ENCODE measurements around the gene ACCS.
A peak's percentile ranks its signal among the peaks of the same experiment; 100 is the strongest.

ACCS gene

GRCh38 chr11:44029977-44030911 is 35.8 kb upstream of the ACCS start:
- Mint-ChIP-seq H3K4me1 (peaks cover 34% of the 10 kb centered on the region), H3K27ac (peak overlapping the region; percentile 73), H3K4me3 (peak overlapping the region; percentile 32), H3K27me3 (ENCODE audit: low read depth, poor library complexity) (peaks cover 16% of the 10 kb centered on the region), H3K36me3 (ENCODE audit: low read depth) (no peaks in the 10 kb centered on the region), H3K9me3 (peaks cover 20% of the 10 kb centered on the region)
- DNase-seq = peak; percentile 34
- TF ChIP-seq, protein P1, sequence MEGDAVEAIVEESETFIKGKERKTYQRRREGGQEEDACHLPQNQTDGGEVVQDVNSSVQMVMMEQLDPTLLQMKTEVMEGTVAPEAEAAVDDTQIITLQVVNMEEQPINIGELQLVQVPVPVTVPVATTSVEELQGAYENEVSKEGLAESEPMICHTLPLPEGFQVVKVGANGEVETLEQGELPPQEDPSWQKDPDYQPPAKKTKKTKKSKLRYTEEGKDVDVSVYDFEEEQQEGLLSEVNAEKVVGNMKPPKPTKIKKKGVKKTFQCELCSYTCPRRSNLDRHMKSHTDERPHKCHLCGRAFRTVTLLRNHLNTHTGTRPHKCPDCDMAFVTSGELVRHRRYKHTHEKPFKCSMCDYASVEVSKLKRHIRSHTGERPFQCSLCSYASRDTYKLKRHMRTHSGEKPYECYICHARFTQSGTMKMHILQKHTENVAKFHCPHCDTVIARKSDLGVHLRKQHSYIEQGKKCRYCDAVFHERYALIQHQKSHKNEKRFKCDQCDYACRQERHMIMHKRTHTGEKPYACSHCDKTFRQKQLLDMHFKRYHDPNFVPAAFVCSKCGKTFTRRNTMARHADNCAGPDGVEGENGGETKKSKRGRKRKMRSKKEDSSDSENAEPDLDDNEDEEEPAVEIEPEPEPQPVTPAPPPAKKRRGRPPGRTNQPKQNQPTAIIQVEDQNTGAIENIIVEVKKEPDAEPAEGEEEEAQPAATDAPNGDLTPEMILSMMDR (IDR thresholded peaks at IDR 0.05) = no peak

DNA sequence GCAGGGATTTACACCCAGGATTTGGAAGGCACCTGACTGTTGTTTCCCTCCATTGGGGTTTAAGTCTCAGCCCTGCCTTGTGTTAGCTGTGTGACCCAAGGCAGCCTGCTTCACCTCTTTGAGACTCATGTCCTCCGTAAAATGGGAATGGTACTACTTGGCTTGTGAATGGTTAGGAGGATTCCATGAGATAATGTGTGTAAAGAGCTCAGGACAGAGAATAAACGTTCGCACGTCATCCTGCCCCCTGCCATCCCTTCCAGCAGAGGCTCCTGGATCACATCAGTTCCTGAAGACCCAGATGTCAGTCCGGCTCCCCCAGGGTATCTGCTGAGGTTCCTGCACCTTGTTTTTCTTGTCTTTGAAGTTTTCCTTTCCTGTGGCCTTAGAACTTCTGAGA is 35.1 kb upstream of the ACCS start:
- peaks cover 34% of the 10 kb centered on the region for H3K4me1 Mint-ChIP-seq

DNA sequence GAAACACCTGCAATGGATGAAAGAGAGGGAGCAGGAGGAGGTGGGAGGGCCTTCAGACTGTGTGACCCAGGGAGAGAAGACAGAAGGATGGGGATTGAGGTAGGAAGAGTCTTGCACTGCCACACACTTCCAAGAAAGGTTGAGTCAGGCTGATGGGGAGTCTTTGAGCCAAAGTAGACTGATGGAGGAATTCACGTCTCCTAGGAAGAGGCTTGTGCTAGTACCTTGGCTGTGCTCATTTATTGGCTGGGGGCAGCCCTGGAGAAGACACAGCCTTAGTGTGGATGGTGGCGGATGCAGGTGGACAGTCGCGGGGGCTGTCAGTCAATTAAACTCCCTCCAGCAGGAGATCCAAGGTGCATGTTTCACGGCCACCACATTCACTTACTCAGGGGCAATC is 34.5 kb upstream of the ACCS start:
- no peak overlapping the region for H3K27ac Mint-ChIP-seq
- peaks cover 9% of the 10 kb centered on the region for H3K9me3 Mint-ChIP-seq
- TF ChIP-seq, protein P1 (IDR thresholded peaks at IDR 0.05) = no peak
- peaks cover 16% of the 10 kb centered on the region for H3K27me3 Mint-ChIP-seq (ENCODE audit: low read depth, poor library complexity)
- no peak for DNase-seq
- no peaks in the 10 kb centered on the region for H3K36me3 Mint-ChIP-seq (ENCODE audit: low read depth)
- peaks cover 34% of the 10 kb centered on the region for H3K4me1 Mint-ChIP-seq
- no peak overlapping the region for H3K4me3 Mint-ChIP-seq

More for the DNA sequence above, 35.1 kb upstream of the ACCS start:
- no peak for DNase-seq
- Mint-ChIP-seq H3K9me3 (peaks cover 14% of the 10 kb centered on the region), H3K36me3 (ENCODE audit: low read depth) (no peaks in the 10 kb centered on the region), H3K27me3 (ENCODE audit: low read depth, poor library complexity) (peaks cover 16% of the 10 kb centered on the region), H3K4me3 (no peak overlapping the region), H3K27ac (peak overlapping the region; percentile 26)
- TF ChIP-seq, protein P1 (IDR thresholded peaks at IDR 0.05) = no peak

- no peaks in the 10 kb centered on the region for H3K9me3 Mint-ChIP-seq
- TF ChIP-seq, protein P1 (IDR thresholded peaks at IDR 0.05) = no peak
- H3K36me3 Mint-ChIP-seq (ENCODE audit: low read depth) = no peaks in the 10 kb centered on the region
- no peak overlapping the region for H3K27ac Mint-ChIP-seq
- DNase-seq = no peak
- peaks cover 15% of the 10 kb centered on the region for H3K27me3 Mint-ChIP-seq (ENCODE audit: low read depth, poor library complexity)
- H3K4me3 Mint-ChIP-seq = no peak overlapping the region
- peaks cover 34% of the 10 kb centered on the region for H3K4me1 Mint-ChIP-seq
Observed at GRCh38 chr11:44032299-44033085, 33.6 kb upstream of the ACCS start.

DNA sequence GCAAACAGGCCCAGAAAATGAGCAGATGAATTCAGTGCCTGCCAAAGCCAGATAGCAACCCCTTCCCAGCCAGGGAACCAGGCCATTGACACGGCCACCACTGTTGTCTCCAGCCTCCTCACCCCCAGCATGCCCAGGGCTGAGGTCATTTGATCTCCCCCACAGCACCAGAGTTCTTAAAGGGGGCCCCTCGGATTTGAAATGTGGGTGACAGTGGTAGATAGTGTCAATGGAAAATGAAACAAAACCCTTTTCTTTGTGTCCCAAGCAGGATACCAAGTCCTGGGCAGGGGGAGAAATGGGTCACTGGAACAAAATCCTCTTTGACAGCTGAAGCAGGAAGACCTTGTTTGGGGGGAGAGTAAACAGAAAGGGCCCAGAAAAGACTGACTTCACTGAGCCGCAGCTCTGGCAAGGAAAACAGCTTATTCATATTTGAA is 32.6 kb upstream of the ACCS start:
- Mint-ChIP-seq H3K27ac (no peak overlapping the region), H3K36me3 (ENCODE audit: low read depth) (no peaks in the 10 kb centered on the region), H3K4me3 (no peak overlapping the region), H3K27me3 (ENCODE audit: low read depth, poor library complexity) (peaks cover 17% of the 10 kb centered on the region), H3K4me1 (peaks cover 34% of the 10 kb centered on the region), H3K9me3 (no peaks in the 10 kb centered on the region)
- DNase-seq = no peak
- TF ChIP-seq, protein P1 (IDR thresholded peaks at IDR 0.05) = no peak

All from nephron progenitor cell (in vitro differentiated cells).